Hematopoietic multipotent progenitor cell treated with erythropoietin and hydrocortisone succinate and interleukin-3 and kit ligand, for 17 days (in vitro differentiated cells): ENCODE measurements around the gene LRFN4.

Source experiments
- DNase-seq: peaks from one replicate; pipeline ENCODE4 v3.0.0-alpha.2; 2015; ENCODE audit warnings: low spot score

LRFN4 gene

DNA sequence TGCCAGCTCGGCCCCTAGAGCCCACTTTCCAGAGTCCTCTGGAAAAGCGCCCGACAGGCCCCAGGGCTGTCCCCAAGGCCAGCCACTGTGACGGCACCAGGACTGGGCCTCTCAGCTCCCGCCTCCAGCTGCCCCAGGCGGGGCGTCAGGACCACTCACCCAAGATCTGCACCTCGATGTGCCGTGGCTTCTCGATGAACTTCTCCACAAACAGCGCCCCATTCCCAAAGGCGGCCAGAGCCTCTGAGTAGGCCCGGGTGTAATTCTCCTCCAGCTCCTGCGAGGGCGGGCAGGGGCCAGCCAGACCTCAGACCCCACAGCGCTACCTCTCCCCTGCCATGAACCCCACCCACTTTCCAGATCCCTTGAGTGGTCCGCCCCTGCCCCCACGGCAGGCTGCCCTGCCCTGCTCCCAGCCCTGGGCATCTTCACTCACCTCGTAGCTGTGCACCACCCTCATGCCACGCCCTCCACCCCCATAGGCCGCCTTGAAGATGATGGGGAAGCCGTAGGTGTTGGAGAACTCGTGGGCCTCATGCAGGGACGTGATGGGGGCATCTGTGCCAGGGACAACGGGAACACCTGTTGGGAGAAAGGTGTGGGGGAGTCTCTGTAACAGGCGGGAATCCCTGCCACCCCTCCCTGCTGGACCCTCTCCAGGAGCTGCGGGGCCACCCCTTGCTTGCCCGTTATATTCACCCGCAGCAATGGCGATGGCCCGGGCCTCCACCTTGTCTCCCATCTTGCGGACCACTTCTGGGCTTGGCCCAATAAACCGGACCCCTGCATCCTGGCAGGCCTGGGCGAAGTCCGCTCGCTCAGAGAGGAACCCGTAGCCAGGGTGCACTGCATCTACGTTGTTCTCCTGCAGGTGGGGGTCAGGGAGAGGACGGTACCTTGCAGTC, 14.0 kb downstream of the LRFN4 start:
- DNase-seq: no peak

DNA sequence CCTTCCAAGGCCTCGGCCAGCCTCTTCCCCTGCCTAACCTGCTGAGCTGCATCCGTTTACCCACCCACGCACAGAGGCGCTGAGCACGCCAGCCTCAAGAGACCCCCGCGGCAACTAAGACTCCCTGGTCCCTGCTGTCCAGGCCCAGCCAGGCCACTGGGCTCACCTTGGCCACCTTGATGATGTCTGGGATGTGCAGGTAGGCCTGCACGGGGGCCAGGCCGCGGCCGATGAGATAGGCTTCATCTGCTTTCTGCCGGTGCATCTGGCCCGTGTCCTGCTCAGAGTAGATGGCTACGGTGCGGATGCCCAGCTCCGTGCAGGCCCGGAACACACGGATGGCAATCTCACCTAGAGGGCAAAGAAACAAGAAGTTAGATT, 14.6 kb downstream of the LRFN4 start:
- DNase-seq: no peak

DNA sequence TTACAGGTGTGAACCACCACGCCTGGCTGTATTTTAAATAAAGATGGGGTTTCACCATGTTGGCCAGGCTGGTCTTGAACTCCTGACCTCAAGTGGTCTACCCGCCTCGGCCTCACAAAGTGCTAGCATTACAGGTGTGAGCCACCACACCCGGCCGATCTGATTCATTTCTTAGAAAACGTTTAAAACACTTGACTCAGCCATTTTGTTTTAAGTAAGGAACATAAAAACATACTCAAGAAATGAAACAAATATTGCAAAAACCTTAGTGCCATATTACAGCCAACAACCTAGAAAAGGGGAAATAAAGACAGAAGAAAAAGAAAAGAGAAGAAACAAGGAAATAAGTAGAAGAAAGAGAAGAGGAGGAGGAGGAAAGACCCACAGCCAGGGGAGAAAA, 17.4 kb downstream of the LRFN4 start:
- no peak for DNase-seq

DNA sequence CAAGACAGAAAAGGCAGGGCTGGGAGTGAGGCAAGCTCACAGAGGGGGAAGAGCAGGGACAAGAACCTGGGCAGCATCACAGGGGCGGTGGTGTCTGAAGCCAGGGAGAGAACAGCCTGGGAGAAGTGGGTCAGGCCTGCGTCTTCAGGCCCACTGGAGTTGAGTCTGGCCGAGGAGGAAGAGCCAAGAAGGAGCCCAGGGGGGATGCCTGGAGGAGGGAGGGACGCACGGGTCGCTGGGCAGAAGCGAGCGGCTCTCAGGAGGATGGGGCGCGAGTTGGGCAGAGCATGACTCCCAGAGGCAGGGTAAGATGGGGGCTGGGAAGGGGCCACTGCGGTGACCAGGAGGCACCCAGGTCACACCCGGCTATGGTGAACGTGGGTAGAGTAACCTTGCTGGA, 18.5 kb downstream of the LRFN4 start:
- no peak for DNase-seq

DNA sequence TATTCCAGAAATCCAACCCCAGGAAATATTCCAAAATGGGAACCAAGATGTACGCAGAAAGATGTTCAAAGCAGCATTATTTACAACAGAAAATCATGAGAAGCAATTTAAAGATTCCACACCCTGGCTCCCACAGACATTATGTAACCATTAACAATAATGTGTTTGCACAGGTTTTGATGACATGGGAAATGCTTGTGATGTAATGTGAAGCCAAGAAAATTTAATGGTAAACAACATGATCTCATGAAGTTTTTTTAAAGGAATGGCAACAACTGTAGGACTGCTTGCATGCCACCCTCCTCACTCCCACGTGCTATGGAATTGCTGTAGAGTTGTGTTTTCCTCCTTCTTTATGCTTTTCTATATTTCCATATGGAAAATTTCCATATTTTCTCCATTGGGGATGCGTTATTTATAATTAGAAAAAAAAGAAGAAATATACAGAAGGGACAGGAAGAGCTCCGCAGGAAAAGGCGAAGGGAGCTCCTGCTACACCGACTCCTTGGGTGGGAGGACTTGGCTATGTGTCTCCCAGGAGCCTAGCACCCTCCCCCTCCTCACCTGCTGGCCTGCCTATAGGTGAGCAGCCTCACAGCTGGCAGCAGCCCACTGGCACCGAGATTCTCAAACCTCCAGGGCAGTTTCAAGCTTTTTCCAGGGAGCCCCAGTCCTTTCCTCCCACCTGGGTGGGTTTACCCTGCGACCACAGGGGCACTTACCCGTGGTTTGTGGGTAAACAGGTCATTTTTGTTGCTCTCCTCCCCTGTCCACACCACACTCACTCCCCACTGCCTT, 20.9 kb downstream of the LRFN4 start:
- no peak for DNase-seq

DNA sequence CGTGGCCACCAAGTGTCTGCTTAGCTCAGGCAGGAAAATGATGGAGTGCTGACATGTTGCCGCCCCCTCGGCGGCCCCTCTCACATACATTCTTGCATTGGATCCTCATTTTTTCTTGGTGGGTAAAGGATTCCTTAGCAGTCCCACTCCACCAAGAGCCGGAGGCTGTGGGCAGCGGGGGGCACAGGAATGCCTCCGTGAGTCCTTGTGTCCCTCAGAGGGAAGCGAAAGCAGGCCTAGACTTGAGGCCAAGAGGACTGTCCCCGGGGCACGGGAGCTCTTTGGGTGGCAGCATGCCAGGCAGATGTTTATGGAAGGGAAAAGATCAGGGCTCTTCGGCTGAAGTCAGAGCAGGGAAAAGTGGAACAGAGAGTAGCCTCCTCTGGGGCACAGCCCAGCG, 21.6 kb downstream of the LRFN4 start:
- no peak for DNase-seq

DNA sequence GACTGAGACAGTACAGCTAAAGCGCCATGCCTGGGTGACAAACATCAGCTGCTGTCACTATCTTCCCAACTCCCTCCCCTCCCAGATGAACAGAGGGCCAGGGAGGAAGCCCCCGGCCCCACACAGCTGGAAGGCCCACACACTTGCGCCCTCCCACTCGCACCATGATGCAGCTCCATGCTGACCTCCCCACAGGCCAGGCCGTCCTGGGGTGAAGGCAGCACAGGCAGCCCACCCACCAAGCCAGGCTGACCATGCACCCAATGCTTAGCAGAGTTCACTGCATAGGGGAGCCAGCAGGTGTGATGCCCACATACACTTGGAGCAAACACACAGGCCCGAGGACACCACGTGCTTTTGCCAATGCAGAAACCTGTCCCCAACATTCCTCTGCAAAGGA, 22.1 kb downstream of the LRFN4 start:
- no peak for DNase-seq

DNA sequence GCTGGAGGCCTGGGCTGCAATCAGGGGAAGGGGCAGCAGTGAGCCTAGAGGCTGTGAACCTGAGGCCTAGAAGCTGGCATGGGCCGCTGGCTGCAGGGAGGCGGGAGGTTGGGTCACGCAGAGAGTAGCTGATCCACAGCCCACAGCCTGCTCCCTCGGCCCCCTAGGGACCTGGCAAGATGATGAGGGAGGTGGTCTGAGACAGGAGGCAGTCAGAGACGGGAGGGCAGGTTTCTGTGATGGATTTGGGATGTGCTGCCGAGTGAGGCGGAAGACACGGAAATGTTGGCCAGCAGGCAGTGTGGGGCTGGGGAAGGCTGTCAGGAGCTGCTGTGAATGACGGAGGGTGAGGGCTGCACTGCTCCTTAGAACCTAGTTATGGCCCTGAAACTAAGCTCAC, 22.7 kb downstream of the LRFN4 start:
- DNase-seq: no peak

DNA sequence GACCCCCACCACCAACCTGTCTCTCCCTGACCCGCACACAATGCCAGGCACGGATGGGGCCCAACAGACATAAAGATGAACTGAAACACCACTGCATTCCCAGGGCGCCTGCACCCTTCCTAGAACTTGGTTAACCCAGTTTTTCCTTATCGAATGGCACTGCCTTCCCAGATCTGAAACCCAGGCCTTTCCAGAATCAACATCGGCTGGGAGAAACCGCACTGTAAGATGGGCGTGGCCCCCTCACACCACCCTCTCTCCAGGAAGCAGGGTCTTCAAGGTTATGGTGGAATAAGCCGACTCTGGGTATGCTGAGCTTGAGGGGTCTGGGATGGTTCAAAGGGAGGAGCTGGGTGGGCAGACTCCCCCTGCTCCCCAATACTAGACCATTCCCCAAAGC, 23.1 kb downstream of the LRFN4 start:
- no peak for DNase-seq

DNA sequence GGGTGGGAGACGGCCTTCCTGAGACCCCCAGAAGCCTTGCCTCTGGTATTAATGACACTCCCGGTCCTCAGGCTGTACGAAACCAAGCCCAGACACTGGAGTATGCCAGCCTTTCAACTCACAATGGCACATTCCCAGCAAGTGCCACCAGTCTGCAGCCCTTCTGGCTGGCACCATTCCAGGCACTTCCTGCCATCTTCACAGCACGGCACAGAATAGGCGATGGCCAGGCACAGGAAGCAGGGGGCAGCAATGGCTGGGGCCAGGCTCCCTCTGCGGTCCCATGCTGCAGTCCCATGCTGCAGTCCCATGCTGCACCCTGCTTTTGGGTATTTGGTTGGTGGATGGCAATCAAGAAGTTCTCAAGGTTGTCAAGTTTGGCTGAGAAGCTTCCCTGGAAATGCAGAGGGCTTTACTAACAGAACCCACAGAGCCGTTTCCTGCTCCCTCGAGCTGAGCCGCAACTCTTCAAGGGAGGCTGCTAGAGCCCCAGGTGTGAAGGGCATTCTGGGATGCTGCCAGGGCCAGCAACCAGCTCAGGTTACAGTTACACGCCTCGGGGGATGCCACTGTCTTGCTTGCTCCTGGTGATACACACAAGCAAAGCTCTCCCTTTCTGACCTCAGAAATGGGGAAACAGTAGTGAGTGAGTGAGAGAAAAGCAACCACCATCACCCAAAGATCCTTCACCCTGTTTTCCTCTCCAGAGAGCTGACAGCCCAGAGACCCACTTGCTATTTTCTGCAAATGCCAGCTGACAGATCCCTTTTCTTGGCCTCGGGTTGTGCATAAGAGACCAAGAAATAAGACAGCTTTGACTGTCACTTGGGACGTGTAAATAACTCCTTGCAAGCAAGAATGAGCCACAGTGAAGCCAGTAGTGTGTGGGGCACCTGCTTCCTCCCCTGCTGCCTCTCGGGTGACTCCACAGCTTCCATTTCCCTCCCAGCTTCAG, 23.9 kb downstream of the LRFN4 start:
- DNase-seq: no peak

DNA sequence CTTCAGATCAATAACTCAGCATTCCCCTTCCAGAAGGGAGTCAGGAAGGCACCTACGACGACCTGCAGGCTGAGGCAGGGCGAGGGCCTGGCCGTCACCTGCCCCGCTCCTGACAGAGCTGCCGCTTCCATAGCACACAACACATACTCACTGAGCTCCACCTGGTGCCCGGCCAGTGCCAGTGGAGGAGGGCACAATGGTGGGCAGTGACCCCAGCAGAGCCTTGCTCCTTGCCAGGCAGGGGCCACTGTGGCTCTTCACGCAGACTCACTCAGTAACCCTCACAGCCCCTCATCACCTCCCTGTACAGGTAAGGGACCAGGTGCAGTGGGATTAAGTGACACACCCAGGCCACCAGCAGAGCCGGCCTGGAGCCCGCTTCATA, 24.6 kb downstream of the LRFN4 start:
- no peak for DNase-seq

DNA sequence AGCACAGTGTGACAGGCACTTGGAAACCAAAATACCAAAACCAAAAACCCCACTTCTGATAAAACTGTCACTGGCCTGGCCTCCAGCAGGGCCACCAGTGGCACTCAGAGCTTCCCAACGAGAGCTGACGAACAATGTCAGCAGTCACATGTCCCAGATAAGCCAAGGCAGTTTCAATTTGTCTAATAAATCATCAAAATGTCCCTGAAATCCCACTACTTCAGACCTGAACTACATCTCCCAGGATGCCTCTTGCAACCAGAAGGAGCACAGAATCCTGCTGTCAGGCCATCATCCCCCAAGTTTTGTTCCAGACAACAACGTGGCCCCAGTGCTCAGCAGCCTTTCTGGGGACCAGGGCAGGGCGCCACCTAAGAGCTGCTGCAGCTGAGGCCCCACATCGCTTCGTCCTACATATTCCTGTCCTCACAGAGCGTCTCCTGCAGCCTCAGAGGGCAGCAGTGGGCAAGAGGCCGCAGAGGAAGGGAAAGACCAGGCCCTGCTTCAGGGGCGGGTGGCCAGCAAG, 25.1 kb downstream of the LRFN4 start:
- no peak for DNase-seq

DNA sequence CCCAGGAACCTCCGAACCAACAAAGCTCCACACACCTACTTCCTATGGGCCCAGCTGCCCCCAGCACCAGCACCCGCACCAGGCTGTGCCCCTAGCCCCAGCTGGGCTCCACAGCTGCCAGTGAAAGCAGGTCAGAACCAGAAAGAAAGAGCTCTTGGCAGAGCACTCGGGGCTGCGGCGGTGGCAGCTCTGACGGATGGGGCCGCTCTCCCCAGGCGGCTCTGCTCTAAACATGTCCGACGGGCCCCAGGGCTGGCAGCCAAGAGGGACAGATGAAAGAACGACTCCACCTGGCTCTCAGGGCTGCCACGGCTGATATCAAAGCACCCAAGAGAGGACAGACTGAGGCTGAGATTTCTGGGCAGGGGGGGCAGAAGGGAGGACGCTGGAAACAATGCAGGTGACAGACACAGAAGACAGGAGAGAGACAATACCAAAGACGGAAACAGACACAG, 25.7 kb downstream of the LRFN4 start:
- DNase-seq: no peak

DNA sequence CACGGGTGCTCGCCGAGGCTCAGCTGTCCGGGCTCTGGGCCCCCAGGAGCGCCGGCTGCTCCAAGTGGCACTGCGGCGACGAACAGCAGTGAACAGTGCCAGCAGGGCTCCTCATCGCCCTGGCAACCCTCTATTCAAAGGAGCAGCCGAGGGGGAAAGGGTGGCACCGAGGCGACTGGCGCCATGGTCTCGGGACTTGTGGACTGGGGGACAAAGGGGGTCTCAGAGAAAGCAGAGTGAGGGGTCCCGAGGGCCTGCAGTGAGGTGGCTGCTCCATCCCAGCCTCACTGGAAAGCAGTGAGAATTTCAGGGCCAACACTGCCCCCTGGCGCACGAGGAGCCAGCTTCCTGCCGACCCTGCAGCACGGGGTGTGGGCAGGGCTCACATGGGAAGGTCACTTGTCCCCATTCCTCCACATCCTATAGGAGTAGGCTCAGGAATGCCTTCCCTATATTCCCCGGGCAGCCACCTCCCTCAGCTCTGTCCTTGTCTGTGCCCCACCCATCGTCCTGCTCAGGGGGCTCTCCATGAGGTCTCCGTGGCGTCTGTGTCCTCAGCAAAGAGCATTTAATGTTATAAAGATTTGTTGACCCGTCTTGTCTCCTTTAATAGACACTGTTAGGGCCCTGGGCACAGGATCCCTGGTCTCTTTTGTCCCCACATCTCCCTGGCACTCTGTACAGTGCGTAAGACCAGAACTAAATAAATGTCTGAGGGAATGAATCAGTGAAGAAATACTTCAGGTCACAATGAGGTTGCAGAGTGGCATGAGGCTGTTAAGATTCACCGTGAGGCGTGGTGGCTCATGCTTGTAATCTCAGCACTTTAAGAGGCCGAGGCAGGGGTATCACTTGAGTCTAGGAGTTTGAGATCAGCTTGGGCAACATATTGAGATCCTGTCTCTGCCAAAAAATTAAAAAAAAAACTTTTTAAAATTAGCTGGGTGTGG, 26.4 kb downstream of the LRFN4 start:
- DNase-seq: peak; percentile 65

DNA sequence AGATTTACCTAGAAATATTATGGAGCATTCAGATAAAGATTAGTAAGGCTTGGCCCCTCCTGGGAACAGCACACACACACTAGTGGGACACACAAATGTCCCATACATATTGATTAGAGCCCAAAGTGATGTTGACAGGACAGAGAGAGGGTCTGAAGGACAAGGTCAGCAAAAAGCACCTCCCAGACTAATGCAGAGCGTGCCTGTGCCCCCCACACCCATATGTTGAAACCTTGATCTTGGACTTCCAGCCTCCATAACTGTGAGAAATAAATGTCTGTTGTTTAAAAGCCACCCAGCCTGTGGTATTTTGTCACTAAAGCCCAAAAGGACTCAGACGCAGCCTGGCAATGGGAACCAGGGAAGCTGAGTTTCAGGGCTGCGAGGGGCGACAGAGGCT, 27.6 kb downstream of the LRFN4 start:
- no peak for DNase-seq

DNA sequence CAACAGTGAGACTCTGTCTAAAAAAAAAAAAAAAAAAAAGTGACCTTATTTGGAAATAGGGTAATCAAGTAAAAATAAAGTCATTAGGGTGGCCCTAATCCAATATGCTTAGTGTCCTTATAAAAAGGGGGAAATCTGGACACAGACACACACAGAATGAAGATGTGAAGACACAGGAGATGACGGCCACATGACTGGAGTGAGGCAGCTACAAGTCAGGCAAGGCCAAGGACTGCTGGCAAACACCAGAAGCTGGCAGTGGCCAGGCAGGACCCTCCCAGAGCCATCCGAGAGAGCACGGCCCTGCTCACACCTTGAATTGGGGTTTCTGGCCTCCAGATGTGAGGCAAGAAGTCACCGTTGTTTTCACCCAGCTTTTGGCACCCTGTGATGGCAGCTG, 28.6 kb downstream of the LRFN4 start:
- DNase-seq: no peak

DNA sequence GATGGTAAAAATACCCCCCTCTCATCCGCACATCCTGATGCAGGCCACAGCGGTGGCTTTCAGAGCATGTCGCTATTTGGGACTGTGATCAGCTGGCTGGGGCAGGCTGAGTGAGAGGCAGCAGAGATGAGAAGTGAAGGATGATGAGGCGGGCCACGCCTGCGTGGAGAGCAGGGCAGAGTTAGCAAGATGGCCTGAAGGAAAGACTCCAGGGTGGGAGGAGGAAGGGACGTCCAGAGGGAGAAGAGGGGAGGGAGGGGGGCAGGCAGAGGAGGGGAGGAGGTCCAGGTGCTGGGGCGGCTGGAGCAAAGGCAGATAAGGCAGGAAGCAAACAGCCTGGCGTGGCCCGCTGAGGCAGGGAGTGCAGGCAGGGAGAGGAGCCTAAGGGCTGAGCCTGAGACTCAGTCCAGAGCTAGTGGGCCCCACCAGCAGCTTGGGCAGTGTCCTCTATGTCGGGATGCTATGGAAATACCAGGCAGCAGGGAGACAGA, 29.1 kb downstream of the LRFN4 start:
- peak; percentile 43 for DNase-seq

DNA sequence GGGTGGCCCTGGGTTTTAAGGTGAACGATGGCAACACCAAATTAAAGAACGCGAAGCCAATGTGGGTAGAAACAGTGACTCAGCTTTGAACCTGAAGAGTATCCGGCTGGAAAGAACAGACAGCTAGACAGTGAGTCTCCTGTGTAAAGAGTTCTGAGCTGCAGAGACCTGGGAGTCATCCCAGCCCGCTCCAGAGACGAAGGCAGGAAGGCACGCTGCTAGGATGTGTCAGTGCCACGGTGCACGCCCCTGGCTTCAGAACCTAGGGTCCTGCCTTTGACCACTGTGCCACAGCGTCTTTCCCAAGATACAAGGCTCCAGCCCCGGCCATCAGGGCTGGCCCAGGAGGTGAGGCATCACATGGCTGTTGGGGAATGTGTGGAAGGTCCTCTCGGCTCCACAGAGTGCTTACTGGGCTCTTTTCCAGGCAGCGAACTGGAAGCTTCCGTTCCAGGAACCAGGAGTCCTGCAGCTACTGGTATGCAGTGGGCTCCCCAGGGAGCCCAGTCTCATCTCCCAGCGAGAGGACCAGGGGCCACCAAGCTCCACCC, 29.9 kb downstream of the LRFN4 start:
- DNase-seq: no peak

DNA sequence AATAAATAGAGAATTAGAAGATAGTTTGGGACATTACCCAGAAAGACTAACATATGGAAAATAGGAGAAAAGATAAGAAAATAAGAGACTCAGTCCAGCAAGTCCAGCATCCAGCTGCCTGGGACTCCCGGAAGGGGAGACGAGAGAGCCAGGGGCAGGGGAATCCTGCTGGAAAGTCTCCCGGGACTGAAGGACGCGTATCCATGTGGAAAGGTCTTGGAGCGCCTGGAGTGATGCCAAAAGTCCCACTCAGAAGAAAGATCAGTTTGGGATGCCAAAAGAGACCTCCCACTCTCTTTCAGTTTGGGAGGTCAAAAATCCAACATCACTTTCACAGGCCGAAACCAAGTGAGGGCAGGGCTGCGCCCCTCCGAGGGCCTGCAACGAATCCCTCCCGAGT, 30.7 kb downstream of the LRFN4 start:
- no peak for DNase-seq

DNA sequence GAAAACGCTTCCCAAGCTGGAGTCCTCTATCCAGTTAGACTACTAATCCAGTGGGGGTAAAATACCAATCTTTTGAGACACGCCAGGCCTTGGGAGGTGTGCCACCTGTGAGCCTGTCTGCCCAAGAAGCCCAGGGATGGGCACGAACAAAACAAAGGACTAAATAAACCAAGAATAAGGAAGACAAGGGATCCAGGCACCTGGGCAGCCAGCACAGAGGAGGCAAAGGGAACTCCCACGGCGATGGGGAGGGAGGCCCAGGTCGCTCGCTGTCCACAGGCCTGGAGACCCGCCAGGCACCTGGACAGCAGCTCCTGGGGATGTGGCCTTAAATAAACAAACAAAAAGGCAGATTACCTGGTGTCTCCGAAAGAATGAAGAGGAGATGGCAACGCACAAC, 31.4 kb downstream of the LRFN4 start:
- no peak for DNase-seq
